GM08714 (cell line): ENCODE measurements around the gene PHF21A.

Experiments used
- H3K4me3 ChIP-seq: fragments of 200-500 bp; sonication (Bioruptor generic); 2 replicates; pipeline ENCODE4 v1.5.1; 2014; ENCODE audit warnings: mild to moderate bottlenecking, low read length, inconsistent platforms
- ZNF274 ChIP-seq: IDR thresholded peaks from 2 replicates; pipeline ENCODE4 v1.6.1; 2012; ENCODE audit warnings: mild to moderate bottlenecking, low read depth, low read length

PHF21A gene

GRCh38 chr11:45927684-45928413, 193.4 kb downstream of the PHF21A start:
- TF ChIP-seq ZNF274, result no peak
- H3K4me3 ChIP-seq, result no peak overlapping the region

DNA sequence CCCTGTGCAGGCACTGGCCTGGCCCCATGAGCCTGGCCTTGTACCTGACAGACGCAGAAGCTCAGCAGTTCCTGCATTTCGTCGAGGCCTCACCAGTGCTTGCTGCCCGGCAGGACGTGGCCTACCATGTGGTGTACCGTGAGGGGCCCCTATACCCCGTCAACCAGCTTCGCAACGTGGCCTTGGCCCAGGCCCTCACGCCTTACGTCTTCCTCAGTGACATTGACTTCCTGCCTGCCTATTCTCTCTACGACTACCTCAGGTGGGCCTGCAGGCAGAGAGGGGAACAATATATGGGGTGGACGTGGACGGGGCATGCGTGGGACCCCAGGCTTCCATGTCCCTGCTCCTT, 193.9 kb downstream of the PHF21A start:
- no peak overlapping the region for H3K4me3 ChIP-seq
- TF ChIP-seq ZNF274, result no peak

GRCh38 chr11:45926536-45927331, 194.5 kb downstream of the PHF21A start:
- no peak overlapping the region for H3K4me3 ChIP-seq
- TF ChIP-seq ZNF274, result no peak

- no peak for TF ChIP-seq ZNF274
- H3K4me3 ChIP-seq, result no peak overlapping the region
Observed at GRCh38 chr11:45926001-45926401, 195.3 kb downstream of the PHF21A start.

- TF ChIP-seq ZNF274, result no peak
- no peak overlapping the region for H3K4me3 ChIP-seq
Observed at GRCh38 chr11:45925550-45925949, 195.7 kb downstream of the PHF21A start.

DNA sequence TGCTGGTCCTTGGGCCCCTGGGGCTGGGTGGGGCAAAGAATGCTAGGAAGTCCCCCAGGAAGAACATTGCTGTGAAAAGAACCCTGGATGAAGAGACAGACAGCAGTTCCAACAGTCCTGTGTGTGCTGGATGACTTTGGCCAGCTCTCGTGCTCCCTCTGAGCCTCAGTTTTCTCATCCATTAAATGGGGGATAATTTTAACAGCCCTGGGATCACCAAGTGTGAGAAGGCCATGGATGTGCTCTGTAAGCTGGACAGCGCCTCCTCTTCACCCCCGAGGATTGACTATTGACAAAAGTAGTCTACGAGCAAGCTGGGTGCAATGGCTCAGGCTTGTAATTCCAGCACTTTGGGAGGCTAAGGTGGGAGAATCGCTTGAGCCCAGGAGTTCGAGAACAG, 196.3 kb downstream of the PHF21A start:
- H3K4me3 ChIP-seq, result no peak overlapping the region
- TF ChIP-seq ZNF274, result no peak

GRCh38 chr11:45924036-45924915, 197.0 kb downstream of the PHF21A start:
- no peak overlapping the region for H3K4me3 ChIP-seq
- TF ChIP-seq ZNF274, result no peak

GRCh38 chr11:45922425-45923082, 198.7 kb downstream of the PHF21A start, which contains the start of gene LARGE2:
LARGE2 (plus strand) TSS chr11:45922656; CDS start chr11:45922883, 227 bp downstream.
- no peak for TF ChIP-seq ZNF274
- H3K4me3 ChIP-seq, result no peak within 1 kb of the TSS

GRCh38 chr11:45921561-45922424, 199.5 kb downstream of the PHF21A start:
- TF ChIP-seq ZNF274, result no peak
- no peak overlapping the region for H3K4me3 ChIP-seq

DNA sequence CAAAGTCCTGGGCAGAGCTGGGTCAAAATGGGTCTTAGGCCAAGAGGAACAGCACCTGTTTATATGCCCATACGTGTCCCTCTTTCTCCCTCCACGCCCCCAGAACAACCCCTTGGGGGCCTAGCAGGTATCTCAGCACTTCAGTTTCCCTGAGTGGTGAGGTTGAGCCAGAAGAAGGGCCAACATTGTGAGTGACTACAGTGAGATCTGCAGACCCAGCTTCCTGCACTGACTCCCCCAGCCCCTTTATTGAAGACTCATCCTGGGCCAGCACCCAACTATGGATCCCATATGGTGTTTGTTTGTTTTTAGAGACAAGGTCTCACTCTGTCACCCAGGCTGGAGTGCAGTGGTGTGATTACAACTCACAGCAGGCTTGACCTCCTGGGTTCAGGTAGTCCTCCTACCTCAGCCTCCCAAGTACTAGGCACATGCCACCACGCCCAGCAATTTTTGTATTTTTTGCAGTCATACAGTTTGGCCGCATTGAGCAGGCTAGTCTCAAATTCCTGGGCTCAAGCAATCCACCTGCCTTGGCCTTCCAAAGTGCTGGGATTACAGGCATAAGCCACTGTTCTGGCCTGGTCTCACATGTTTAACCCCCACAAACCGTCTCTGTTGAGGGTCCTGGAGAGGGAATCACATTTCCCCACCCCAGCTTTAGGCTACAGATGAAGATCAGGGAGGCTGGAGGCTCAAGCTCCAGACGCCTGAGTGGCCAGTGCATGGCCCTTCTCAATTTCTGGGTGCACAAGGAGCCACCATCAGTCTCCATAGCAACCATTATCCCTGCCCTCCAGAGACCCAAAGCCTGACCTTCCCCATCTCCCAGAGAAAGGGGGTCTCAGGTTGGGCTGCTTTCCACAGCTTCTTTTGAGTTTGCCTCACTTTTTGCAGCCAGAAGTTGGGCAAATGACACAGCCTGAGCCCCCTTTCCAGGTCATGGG, 200.4 kb downstream of the PHF21A start:
- no peak for TF ChIP-seq ZNF274
- no peak overlapping the region for H3K4me3 ChIP-seq

DNA sequence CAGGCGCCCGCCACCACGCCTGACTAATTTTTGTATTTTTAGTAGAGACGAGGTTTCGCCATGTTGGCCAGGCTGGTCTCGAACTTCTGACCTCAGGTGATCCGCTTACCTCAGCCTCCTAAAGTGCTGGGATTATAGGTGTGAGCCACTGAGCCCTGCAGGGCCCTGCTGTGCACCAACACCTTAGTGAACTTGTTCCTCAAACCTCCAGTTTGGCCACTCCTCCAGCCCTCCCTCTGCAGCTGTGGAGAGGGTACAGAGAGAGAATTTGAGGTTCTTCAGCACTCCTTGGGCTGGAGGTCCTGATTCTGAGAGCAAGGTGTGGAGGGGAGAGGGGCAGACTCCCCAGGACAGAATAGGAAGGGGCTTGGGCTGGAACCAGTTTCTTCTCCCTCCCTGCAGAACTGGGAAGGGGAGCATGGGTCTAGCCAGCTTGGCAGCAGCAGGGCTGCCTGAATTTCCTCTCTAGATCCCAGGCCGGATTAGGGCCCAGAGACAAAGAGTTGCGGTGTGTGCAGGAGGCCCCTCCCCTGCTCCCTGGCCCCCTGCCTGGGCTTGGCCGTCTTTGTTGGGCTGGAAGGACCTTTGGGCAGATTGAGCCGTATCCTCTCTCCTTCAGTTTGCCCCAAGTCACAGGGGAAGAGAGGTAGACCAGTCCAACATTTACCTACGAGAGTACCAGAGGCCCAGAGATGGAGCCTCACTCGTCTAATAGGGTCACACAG, 201.3 kb downstream of the PHF21A start:
- no peak overlapping the region for H3K4me3 ChIP-seq
- TF ChIP-seq ZNF274, result no peak

DNA sequence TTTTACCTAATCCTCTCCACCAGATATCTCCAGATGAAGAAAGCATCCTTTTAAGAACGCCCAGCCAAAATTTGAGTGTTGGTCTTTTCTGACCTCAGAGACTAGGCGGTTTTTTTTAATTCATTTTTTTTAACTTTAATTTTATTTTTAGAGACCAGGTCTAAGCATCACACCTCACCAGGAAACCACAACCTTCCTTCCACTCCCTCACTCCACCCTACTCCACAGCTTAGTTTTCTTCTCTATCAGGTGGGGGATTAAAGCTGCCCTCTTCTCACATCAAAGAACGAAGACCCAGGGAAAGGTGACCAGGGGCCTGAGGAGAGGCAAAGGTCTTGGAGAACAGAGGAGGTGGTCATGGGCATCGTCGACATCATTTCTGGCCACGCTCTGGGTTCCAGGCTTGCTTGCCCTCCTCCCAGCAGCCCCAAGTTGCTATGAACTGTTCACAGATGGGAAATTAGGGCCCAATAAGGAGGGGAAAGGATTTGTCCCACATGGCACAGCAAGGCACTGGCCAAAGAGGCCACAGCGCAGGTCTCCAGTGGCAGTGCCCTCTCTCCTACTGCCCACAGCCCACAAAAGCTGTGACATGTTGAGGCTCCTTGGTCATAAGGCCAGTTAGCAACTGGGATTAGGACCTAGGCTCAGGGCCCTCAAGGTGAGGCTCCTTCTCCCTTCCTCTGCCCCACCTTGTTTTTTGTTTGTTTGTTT, 202.1 kb downstream of the PHF21A start:
- no peak overlapping the region for H3K4me3 ChIP-seq
- no peak for TF ChIP-seq ZNF274
